NCI-H446 treated with DMSO at 0.1 percent for 48 hours (cell line): ENCODE measurements around the gene ITIH4.

ENCODE experiments used
- DNase-seq: peaks from one replicate; lab custom pipeline; 2025; lab: John Stamatoyannopoulos, UW

Gene ITIH4

GRCh38 chr3:52798376-52798977 is 32.0 kb downstream of the ITIH4 start:
- DNase-seq = no peak

GRCh38 chr3:52796411-52796810 is 34.1 kb downstream of the ITIH4 start:
- DNase-seq = no peak

- DNase-seq = no peak
Observed at GRCh38 chr3:52795298-52795900, 35.1 kb downstream of the ITIH4 start.

- DNase-seq = no peak
Observed at GRCh38 chr3:52794612-52795099, 35.8 kb downstream of the ITIH4 start, which contains the start of gene ITIH3. ITIH3 (plus strand) TSS chr3:52794796; CDS start chr3:52794804, 8 bp downstream.

DNA sequence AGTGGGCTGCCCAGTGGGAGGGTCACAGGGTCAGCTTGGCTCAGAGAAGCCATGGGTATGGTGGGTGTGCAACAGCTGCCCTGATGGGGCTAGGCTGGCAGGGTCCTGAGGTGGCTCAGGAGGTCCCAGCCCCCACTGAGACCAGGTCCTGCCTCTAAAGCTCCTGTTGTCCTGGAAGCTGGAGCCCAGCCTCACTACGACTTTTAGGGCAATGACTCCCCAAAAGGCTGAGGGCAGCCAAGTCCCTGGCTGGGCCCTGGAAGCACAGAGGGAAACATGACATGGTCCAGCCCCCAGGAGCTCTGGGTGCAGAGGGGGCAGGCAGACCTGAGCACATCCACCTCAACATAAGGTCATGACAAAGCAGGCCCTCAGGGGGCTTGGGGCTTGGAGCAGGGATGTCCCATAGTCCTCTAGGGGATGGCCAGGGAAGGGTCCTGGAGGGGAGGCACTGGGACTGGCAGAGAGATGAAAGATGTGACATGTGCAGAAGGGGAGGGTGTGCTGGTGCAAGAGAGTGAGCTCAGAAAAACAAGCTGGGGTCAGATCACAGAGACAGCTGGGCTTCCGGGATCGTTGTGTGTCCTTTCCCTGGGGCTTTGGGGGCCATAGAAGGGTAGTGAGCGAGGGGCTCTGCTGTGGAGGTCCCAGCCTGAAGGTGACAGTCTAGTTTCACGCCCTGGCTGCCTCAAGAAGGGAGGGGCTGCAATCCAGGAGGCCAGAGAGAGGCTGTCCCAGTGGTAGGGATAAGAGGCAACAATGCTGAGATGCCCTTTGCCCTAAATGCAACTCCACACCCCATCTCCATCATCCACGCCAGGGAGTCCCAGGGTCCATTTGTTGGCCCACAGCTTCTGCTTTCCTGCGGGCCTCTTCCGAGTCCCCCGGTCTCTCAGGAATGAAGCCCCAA is 36.5 kb downstream of the ITIH4 start:
- DNase-seq = no peak

- peak; percentile 96 for DNase-seq
Observed at GRCh38 chr3:52792961-52793695, 37.3 kb downstream of the ITIH4 start.

- DNase-seq = no peak
Observed at GRCh38 chr3:52792413-52792812, 38.1 kb downstream of the ITIH4 start.

DNA sequence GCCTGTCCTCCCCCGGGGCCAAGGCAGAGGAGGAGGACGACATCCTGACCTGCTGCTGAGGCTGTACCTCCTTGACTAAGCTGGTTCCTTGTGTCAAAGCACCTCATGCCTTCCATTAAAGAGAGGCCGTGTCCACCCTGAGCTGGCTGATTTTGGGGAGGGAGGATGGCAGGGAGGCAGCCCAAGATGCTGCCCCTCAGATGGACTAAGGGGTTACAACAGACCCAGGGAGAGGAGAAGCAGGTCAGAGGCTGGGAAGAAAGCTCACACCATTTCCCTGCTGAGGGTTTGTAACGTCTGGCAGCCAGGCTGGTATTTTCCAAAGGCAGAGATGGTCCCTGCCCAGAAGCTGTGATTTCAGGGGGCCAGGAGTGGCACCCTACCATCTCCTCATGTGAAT is 38.5 kb downstream of the ITIH4 start:
- DNase-seq = no peak

- no peak for DNase-seq
Observed at GRCh38 chr3:52791366-52791765, 39.1 kb downstream of the ITIH4 start.

- DNase-seq = no peak
Observed at GRCh38 chr3:52790741-52791140, 39.7 kb downstream of the ITIH4 start.

- no peak for DNase-seq
Observed at GRCh38 chr3:52790337-52790736, 40.1 kb downstream of the ITIH4 start.

DNA sequence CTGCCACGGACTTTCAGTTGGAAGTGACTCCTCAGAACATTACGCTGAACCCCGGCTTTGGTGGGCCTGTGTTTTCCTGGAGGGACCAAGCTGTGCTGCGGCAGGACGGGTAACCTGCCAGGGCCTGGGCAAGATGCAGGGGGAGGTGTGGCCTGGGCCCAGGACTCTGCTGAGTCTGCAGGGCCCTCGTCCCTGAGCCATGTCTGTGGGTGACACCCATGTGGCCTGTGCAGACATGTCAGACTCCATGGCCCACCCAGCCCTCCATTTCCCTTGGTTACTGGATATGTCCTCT is 40.8 kb downstream of the ITIH4 start:
- no peak for DNase-seq

DNA sequence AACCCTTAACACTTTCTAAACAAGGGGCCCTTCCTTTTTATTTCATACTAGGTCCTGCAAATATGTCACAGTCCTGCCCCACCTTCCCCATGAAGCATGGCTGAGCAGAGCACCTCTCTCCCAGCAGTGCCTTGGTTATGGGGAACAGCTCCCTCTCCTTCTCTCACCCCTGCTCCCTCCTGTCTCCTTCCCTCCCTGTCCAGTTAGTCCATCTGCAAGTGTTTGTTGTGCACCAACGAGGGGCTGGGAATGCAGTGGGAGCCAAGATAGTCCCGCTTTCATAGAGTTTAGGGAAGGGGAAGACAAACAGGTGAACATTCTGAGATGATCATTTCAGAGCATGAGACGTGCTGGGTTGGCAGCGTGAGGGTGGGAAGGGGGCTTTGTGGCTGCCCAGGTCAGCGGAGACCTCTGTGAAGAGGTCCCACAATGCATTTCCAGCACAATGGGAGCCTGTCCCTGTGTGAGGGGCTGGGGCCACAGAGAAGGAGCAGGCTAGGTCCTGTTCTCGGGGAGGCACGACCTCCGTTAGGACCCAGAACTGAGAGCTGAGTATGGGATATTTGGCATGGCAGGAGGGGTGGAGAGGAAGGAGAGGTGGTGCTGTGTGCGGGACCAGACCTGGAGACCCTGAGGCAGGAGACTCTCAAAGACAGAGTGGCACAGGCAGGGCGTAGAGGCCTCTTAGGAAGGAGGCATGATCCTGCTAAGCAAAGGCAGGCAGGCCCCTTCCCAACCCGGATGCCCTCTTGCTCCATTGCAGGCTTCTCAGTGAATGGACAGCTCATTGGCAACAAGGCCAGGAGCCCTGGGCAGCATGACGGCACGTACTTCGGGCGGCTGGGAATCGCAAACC is 41.4 kb downstream of the ITIH4 start:
- DNase-seq = no peak

GRCh38 chr3:52787672-52788625 is 42.5 kb downstream of the ITIH4 start:
- no peak for DNase-seq

- no peak for DNase-seq
Observed at GRCh38 chr3:52787246-52787645, 43.2 kb downstream of the ITIH4 start.

- no peak for DNase-seq
Observed at GRCh38 chr3:52786330-52787215, 43.9 kb downstream of the ITIH4 start.

DNA sequence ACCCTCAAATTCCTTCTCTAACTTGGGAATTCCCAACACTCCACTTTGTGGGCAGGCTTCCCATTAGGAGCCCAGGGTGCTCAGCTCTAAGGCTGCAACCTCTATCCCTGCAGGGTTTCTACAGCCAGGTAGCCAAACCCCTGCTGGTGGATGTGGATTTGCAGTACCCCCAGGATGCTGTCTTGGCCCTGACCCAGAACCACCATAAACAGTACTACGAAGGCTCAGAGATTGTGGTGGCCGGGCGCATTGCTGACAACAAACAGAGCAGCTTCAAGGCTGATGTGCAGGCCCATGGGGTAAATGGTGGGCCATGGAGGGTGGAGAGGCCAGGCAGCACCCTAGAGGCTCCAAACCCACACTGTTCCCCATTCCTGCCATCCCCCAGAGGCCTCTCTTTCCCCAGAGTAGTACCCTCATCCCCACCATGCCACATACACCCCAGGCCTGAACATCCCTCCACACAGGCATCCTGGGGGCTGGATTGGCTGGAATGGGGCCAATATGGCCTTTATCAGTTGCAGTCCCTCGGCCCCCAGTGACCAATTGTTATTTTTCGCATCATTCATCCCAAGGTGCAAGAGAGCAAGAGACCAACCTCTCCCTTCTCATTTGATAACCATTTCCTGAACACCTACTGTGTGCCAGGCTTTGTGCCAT is 45.4 kb downstream of the ITIH4 start:
- no peak for DNase-seq

DNA sequence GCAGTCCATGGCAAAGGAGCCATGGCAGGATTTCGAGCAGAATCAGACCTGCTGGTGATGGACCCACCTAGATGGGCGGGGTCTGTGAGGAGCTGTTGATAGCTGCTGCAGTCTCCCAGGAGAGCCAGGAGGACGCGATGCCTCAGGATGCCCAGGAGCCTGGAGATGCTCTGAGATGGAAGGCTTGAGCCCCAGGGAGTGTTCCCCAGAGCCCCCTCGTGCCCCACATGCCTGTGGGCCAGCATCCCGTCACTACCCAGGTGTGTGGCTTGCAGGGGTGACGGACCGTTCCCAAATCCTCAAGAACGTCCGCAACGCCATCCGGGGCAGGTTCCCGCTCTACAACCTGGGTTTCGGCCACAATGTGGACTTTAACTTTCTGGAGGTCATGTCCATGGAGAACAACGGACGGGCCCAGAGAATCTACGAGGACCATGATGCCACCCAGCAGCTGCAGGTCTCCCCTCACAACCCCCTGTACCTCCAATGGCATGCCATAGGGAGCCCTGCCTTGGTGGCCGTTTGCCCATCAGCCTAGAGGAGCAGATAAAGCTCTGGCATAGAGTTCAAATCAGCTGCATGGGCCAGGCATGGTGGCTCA is 46.4 kb downstream of the ITIH4 start:
- DNase-seq = no peak
